Fibroblast of lung (primary cell): ENCODE measurements around the gene RBL2.

Source experiments
- CTCF ChIP-seq, 2 donors: IDR thresholded peaks in 1 of 2; conservative IDR thresholded peaks in 1 of 2; 1 replicate in 1 of 2; 2 replicates in 1 of 2; pipeline ENCODE4 v1.5.1; 2011 to 2012; ENCODE audit warnings: low read length in 2 of 2, control low read depth in 1 of 2, inconsistent platforms in 1 of 2, low read depth in 1 of 2, mild to moderate bottlenecking in 1 of 2
- EZH2 ChIP-seq: IDR thresholded peaks from 2 replicates; pipeline ENCODE4 v1.5.1; 2012; ENCODE audit warnings: low read length, control low read depth, mild to moderate bottlenecking; ENCODE audit errors: missing control alignments

- TF ChIP-seq CTCF (conservative IDR thresholded peaks at IDR 0.05 in 1 of 2, IDR thresholded peaks at IDR 0.05 in 1 of 2; ENCODE audit: low read depth in 1 of 2, low read length in 2 of 2) (no peak), EZH2 (no peak)
Measured at GRCh38 chr16:53530741-53531140, 96.5 kb downstream of the RBL2 start.
